HG03108 (cell line): Measurements from ENCODE around the gene KRT82.
"Not testable (repeated sequence)": the region's sequence is repeated elsewhere in the genome, so short reads cannot be mapped to it uniquely, and the experiment has no call there.

ENCODE experiments used
- ATAC-seq: cut with Tn5 transposase; IDR thresholded peaks from one replicate; pipeline ENCODE4 v1.9.1; 2021; ENCODE audit warnings: moderate library complexity; ENCODE audit not compliant: unreplicated experiment

Gene KRT82

DNA sequence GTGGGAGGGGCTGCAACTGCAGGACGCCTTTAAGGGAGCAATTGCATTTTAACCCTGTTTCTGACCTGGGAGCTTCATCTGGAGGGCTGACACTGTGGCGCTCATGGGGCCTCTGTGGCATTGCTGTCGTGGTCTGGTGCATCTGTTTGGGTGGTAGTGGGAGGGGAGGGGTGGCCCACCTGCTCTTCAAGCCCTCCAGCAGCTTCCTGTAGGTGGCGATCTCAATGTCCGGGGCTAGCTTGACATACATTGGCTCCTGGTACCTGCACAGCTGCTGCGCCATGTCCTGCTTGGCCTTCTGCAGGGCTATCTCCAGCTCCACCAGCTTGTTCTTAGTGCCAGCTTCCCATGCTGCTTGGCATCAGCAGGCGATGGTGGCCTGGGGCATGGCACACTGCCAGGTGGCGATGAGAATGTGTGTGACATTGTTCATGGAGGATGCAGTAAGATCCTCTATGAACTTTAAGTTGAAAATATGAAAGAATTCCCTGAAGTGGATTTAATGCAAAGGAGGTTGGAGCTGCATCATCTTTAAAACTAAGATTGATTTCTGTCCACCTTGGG, 7.7 kb upstream of the KRT82 start:
- ATAC-seq, result no peak

DNA sequence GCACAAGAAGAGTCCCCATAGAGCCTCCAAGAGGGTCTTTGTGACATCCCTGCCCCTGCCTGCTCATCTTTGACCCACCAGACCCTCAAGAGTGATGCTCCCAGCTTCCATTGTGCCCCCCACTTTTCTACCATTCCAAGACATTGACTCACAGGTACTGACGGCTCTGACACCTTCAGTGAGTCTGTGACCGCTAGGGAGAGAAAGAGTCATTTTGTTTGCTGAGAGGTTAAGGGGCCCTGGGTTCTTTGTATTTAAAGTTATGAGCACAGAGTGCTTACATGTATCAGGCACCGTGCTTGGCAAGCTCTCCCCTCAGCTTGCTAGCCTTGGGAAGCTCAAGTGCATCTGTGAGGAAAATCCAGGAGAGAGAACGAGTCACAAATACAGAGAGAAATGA, 7.1 kb upstream of the KRT82 start:
- no peak for ATAC-seq

DNA sequence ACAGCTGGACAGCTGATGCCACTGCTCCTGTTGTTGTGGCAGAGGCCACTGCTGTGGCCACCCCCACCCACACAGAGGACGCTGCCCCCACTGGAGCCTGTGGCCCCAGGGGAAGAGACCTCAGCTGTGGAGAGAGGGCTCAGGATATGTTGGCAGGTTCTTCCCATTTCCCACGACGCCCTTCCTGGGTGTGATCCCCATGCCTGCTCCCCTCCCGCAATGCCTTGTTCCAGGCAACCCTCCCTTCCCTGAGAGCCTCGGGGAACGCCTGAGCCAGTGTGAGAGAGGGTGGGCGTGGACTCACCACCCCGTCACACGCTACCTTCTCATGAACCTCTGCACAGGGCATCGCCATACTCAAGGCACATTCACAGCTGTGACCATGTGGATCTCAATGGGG, 5.7 kb upstream of the KRT82 start:
- ATAC-seq, result no peak

DNA sequence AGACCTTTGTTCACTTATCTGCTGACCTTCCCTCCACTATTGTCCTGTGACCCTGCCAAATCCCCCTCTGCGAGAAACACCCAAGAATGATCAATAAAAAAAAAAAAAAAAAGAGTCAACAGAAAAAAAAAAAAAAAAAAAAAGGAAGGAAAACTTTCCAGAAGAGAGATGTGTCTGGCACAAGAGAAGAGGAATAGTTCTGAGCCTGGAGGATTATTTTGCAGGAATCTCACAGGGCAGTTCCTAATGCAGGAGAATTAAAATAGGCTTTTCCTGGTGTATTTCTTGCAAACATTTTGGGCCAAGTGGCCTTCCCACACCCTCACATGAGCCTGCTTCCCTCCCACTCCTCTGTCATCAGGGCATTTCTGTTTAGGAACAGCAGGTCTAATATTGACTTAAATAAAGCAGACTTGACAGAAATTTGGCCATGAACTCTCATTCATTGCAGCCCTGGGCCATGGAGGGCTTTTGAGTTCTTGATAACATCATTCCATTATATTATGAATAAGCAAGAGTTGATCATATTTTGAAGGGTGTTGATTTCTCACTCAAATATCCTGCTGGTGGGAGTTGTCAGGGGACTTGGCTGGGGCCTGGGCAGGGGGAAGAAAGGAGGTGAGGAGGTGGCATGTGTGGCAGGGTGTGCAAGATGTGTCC, 4.6 kb upstream of the KRT82 start:
- not testable (repeated sequence) for ATAC-seq

DNA sequence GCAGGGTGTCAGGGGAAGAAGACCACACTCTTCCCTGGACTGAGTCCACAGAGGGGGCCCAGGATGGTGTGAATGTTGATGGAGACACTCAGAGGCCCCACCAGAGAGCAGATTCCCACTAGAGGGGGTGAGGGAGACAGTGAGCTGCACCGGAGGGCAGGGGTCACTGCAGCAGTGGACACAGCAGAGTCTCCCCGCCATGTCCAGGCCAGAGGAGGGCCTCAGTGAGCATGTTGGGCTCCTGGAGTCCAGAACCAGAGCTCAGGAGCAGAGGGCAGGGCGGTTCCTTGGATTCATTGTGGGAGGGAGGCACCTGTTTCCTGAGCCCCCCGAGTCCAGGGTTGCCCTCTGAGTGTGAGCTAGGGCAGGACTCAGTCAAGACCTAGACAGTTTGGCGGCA, 1.8 kb upstream of the KRT82 start:
- ATAC-seq, result no peak

DNA sequence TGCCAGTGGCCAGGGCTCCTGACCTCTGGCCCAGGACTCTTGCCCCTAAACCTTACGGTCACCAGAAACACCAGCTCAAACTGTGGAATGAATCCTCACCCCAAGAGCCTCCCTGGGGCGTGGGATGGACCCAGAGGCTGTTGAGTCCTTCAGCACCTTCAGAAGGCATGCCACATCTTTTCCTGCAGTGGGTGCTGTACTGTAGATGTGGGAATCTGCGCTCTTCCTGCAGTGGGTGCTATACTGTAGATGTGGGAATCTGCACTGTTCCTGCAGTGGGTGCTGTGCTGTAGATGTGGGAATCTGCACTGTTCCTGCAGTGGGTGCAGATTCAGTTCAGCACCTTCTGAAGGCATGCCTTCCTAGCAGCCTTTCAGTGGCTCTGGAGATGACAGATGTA, 1.2 kb downstream of the KRT82 start:
- ATAC-seq, result no peak

DNA sequence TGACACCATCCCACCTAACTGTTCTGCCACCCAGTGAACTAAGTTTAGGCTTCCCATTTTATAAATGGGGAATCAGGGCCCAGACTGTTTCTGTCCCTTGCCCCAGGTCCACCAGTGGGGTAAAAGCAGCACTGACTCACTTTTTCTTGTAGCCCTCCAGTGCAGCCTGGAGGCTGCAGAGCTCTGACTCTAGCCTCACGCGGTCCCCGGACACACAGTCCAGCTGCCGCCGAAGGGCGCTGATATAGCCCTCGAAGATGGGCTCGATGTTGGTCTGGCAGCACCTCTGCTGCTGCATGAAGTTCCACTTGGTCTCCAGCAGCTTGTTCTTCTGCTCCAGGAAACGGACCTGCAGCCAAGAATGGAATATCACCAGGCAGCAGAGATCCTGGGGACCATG, 2.6 kb downstream of the KRT82 start:
- ATAC-seq, result no peak

DNA sequence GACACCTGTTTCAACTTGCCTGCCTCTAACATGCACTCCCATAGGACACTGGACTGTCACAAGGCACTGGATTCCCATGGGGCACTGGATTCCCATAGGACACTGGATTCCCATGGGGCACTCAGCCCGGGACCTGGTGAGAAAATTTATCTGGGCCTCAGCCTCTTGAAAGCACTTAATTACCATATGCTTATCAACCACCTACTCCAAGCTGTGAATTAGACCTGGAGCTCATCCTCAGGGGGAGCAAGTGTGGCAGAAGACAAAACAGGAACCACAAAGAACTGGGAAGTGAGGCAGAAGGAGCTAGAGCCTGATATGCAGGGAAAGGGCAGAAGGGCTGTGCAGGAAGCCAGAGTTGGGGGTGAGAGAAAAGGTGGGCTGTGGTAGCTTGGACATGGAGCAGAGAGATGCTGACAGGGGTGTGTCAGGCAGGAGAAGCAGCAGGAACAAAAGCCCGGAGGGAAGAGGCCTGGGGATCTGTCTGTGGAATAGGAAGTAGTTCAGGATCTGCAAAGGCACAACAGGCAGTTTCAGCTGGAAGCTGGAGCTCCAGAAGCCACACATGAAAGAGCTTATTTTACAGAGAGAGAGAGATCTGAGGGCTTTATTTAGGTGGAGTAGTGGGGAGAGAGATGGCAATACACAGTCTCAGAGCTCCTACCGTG, 3.1 kb downstream of the KRT82 start:
- no peak for ATAC-seq

DNA sequence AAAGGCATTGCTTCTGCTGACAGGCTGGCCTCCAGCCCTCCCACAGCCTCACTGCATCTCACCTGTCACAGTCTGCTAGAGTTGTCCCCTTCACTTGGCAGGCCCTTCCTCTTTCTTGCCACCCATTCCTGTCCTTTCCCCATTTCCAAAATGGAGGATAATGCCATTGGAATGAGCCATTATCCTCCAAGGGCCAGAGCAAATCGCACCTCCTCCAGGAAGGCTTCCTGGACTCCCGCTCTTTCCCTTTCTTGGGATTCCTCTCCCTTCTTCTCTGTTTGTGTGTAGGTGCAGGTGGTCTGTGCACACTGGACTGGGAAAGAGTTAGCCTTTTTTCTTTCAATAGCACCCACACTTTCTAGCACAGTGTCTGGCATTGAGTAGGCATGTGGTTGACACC, 3.8 kb downstream of the KRT82 start:
- no peak for ATAC-seq

DNA sequence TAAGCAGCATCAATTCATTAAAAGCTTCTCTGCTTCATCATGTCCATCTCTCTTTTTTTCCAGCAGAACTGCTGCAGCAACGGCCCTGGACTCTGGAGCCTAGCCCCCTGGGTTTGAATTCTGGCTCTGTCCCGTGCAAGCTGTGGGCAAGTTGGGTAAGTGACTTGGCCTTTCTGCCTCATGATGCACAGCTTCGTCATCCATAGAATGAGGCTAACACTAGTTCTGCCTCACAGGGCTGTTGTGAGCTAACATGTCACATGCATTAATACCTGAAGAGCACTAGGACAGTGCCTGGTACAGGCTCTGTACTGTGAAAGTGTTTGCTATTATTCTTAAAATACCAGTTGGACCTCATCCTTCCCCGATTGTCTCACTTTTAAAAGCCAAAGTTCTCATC, 4.2 kb downstream of the KRT82 start:
- ATAC-seq, result no peak

DNA sequence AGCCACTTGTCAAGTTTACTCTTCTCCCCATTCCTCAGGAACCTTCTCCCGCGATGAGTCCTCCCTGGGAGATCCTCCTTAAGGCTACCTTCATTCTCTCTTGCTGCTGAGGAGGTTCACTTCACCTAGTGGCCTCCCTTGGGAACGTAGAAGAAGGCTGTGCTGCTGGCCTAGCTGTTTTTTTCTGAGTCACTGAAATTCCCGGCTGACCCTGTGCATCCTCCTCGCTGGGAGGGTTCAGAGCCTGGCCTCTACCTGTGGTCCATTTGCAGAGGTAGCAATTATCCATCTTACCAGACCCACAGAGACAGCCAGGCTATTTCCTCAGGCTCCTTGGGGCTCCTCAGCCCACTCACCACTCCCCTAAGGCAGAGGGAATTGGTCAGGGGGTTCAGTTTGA, 4.6 kb downstream of the KRT82 start:
- ATAC-seq, result no peak

DNA sequence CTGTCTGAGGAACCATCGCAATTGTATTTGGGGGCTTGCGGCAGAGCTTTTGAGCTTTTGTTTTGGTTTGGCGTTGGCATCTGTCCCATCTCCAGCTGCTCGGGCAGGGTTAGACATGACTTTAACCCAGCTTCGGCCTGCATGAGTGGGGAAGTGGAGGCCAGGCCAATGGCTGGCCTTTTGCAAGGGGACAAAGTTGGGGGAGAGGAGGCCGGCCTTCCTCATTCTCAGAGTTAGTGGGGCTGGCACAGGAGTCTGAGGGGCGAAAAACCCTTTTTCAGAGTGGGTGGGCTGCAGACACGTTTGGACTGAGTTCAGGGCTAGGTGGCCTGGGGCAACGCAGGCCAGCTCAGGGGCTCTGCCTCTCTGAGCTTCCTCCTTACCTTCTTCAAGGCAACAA, 5.2 kb downstream of the KRT82 start:
- no peak for ATAC-seq

DNA sequence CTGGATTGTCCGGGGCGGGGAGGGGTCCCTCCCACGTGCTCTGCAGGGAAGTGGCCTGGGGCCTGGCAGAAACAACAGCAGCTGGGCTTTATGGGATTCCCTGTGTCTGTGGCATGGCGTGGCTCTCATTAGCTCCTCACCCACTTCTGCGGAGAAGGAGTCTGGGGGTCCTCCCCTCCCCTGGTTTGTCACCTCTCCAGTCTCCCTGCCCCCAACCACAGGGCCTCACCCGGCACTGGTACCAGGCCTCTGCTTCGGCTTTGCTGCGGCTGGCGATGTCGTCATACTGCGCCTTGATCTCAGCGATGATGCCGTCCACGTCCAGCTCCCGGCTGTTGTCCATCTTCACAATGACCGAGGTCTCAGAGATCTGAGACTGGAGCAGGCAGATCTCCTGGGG, 6.4 kb downstream of the KRT82 start:
- ATAC-seq, result no peak

DNA sequence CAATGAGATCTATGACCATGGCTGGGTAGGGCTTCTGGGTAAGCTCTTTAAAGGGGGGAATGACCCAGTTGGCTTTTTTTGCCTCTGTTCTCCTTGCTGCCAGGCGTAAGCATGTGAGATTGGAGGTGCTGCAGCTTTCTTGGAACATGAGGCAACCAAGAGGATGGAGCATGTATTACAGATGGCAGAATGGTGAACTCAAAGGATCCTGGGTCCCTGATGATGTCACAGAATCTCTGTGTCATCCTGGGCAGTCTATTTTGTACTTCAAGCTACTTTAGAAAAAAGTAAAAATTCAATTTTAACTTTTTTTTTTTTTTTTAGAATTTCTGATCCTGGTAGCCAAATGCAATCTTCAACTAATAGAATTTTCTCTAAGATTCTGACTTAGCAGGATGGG, 8.0 kb downstream of the KRT82 start:
- no peak for ATAC-seq

DNA sequence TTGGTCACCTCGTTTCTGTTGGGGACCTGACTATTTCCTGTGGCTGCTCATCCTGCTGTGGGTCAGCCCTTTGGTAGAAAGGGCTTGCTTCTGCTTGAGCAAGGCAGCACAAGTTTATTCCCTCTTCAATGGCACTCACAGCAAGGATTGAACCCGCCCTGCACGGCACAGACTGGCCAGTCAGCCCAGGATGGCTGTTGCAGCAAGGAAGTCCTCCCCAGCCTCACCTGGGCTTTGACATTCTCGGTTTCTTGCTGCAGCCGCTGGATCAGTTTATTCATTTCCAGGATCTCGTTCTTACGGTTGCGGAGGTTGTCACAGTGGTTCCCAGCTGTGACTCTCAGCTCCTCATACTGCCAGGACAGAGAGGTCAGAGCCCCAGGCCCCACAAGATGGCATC, 9.5 kb downstream of the KRT82 start:
- no peak for ATAC-seq

DNA sequence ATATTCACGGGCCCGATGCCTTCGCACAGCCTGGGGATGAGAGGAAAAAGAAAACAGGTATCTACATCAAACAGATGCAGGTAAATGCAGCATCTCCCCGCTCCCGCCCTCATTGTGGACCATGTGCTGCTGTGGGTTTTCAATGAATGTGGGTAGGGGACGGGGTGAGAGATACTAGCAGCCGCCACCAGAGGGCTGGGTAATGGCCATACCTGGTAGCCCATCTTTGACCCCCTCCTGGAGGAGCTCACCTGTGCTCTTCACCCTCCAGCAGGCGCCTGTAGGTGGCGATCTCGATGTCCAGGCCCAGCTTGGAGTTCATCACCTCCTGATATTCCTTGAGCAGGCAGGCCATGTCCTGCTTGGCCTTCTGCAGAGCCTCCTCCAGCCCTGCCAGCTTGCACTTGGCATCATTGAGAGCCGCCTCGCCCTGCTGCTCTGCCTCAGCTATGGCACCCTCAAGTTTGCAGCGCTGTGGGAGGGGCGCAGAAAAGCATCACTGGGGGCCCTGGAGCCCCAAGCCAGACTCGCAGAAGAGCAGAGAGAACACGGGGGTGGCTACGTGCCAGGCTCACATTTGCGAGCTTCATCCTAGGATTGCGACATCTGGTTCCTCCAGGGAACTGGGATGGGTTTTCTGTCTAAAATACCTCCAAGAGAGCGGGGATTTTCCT, 10.2 kb downstream of the KRT82 start:
- ATAC-seq, result no peak

DNA sequence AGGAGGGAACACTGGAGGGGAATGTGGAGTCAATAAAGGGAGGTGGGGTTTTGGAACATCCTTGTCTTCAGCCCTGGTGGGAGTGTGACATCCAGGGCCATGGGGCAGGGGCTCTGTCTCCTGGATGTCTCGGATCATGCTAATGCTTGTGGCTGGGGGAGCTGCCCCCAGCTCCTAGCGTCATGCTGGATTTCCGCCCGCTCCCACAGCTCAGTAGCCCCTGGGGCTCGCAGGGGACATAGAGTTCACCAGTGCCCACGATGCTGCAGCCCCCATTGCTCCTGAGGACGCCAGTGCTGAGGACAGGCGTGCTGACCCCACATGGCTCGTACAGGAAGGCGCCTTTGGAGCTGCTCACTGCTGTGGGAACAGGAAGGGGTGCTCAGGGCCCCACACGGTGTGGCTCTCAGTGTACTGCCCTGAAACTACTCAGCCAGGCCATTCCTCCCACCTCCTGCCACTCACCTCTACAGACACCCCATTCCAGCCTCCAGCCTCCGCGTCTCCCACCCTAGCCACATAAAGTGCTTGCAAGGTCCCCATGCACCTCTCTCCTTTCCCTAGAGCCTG, 11.2 kb downstream of the KRT82 start:
- no peak for ATAC-seq

DNA sequence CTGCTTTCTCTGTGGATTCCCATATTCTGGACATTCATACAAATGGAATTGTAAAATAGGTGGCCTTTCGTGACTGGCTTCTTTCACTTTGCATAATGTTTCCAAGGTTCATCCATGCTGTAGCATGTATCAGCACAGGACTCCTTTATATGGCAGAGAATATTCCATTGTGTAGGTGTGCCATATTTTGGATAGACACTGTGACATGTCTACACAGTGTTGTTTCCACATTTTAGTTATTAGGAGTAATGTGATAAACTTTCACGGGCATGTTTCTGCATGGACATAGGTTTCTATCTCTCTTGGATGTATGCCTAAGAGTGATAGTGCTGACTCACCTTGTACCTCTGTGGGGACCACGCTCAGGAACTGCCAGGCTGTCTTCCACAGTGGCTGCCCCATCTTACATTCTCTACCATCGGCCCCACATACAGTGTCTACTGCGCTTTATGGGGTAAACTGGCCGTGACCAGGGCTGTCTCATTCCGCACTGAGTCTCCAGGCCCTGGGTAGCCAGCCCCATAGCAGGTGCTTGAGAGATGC, 13.6 kb downstream of the KRT82 start:
- no peak for ATAC-seq

DNA sequence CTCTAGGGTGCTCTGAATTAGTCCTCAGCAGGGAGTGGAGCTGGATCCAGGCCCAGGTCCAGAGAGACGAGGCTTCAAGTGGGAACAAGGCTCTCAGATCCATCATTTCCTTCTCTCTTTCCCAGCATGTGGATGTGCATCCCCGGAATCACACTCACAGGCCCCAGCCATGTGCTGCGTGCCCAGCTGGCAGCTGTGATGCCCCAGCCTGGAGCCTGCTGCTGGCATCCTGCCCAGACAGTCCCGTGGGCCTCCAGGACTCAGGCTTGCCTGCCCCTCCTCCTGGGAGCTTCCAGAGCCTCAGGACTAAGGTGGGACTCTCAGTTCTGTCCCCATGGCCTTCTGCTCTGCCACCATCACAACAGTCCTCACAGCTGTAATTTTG, 14.5 kb downstream of the KRT82 start:
- ATAC-seq, result no peak

DNA sequence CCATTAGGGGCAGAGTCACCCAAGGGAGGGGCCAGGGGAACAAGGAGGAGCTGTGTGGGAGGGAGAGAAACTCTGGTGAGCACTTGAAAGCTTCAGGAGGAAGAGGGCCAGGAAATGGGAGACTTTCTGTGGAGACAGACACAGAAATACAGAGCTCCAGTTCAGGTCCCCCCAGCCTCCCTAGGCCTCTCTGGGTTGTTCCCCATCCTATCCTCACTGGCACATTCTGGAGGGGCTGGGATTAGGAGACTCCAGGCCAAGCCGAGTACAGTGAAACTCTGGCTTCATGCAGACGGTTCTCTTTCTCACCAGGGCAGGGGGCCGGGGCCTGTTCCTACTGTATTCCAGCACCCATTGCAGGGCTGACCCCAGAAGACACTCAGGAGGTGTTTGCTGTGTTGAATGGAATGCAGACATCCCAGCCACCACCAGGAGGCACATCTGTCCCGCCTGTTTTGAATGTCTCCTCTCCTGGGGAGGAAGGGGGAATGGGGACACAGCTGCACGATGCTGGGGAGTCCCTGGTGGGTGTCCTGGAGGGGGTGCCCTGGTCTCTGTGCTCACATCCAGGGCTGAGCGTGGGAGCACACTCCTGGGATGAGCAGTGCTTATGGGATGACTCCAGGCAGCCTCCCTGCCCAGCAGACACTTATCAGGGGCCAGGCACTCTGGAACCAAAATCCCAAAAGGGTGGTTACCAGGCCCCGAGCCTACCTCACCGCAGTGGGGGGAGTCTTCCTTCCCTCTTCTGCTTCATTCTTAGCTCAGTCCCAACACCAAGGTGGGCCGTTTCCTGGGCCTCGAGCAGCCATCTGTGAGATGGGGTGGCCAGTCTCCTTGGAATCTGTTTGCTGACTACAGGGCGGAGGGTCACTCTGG, 15.2 kb downstream of the KRT82 start:
- no peak for ATAC-seq
